ENCODE results near the gene OR10C1.

OR10C1 gene

GRCh38 chr6:29447670-29448069 lies 8.6 kb downstream of the OR10C1 start:
- no peak overlapping the region for H3K4me2 ChIP-seq (ENCODE audit: low read length)
- H3K4me1 ChIP-seq (ENCODE audit: low read length) = no peaks in the 10 kb centered on the region
- TF ChIP-seq CTCF (IDR thresholded peaks at IDR 0.05; ENCODE audit: low read depth, low read length) = no peak
- no peak for TF ChIP-seq EZH2phosphoT487 (IDR thresholded peaks at IDR 0.05; ENCODE audit: low read depth)
- no peaks in the 10 kb centered on the region for H3K79me2 ChIP-seq (ENCODE audit: low read length)
- no peak overlapping the region for H3K9ac ChIP-seq (ENCODE audit: low read length)
- H2AFZ ChIP-seq (ENCODE audit: low read depth, low read length) = no peak overlapping the region
- H3K27me3 ChIP-seq (ENCODE audit: low read depth, low read length) = 0 out of 2 replicates have a peak, but pooled peaks cover 4% of the 10 kb centered on the region
- H3K9me3 ChIP-seq (ENCODE audit: insufficient read depth, low read length) = no peaks in the 10 kb centered on the region
- H3K4me3 ChIP-seq (ENCODE audit: low read length) = no peak overlapping the region
- H3K36me3 ChIP-seq (replicated peaks; ENCODE audit: low read depth, low read length) = no peaks in the 10 kb centered on the region
- H4K20me1 ChIP-seq (ENCODE audit: insufficient read depth, low read length) = no peaks in the 10 kb centered on the region
- no peak overlapping the region for H3K27ac ChIP-seq (ENCODE audit: low read length)

GRCh38 chr6:29451471-29452193 lies 12.5 kb downstream of the OR10C1 start:
- H3K79me2 ChIP-seq (ENCODE audit: low read length) = no peaks in the 10 kb centered on the region
- no peaks in the 10 kb centered on the region for H3K4me1 ChIP-seq (ENCODE audit: low read length)
- H3K9ac ChIP-seq (ENCODE audit: low read length) = no peak overlapping the region
- H3K36me3 ChIP-seq (replicated peaks; ENCODE audit: low read depth, low read length) = no peaks in the 10 kb centered on the region
- TF ChIP-seq CTCF (IDR thresholded peaks at IDR 0.05; ENCODE audit: low read depth, low read length) (no peak), EZH2phosphoT487 (IDR thresholded peaks at IDR 0.05; ENCODE audit: low read depth) (no peak)
- H3K27ac ChIP-seq (ENCODE audit: low read length) = no peak overlapping the region
- 0 out of 2 replicates have a peak, but pooled peaks cover 4% of the 10 kb centered on the region for H3K27me3 ChIP-seq (ENCODE audit: low read depth, low read length)
- H3K9me3 ChIP-seq (ENCODE audit: insufficient read depth, low read length) = no peaks in the 10 kb centered on the region
- H3K4me3 ChIP-seq (ENCODE audit: low read length) = no peak overlapping the region
- H4K20me1 ChIP-seq (ENCODE audit: insufficient read depth, low read length) = no peaks in the 10 kb centered on the region
- no peak overlapping the region for H2AFZ ChIP-seq (ENCODE audit: low read depth, low read length)
- H3K4me2 ChIP-seq (ENCODE audit: low read length) = no peak overlapping the region

- Histone ChIP-seq H3K4me2 (ENCODE audit: low read length) (no peak within 1 kb of the TSS), H3K27me3 (ENCODE audit: low read depth, low read length) (no peaks in the 10 kb centered on the region), H4K20me1 (ENCODE audit: insufficient read depth, low read length) (no peaks in the 10 kb centered on the region), H2AFZ (ENCODE audit: low read depth, low read length) (no peak within 1 kb of the TSS), H3K9ac (ENCODE audit: low read length) (no peak within 1 kb of the TSS), H3K79me2 (ENCODE audit: low read length) (no peaks in the 10 kb centered on the region), H3K27ac (ENCODE audit: low read length) (no peak within 1 kb of the TSS), H3K4me3 (ENCODE audit: low read length) (no peak within 1 kb of the TSS), H3K9me3 (ENCODE audit: insufficient read depth, low read length) (no peaks in the 10 kb centered on the region), H3K36me3 (replicated peaks; ENCODE audit: low read depth, low read length) (no peaks in the 10 kb centered on the region), H3K4me1 (ENCODE audit: low read length) (no peaks in the 10 kb centered on the region)
- TF ChIP-seq EZH2phosphoT487 (IDR thresholded peaks at IDR 0.05; ENCODE audit: low read depth) (no peak), CTCF (IDR thresholded peaks at IDR 0.05; ENCODE audit: low read depth, low read length) (no peak)
These were observed 17.9 kb downstream of the OR10C1 start, which contains the start of the genes OR11A1 and OR2H1 for GRCh38 chr6:29456971-29457370. OR11A1 (minus strand) TSS chr6:29457071; CDS start chr6:29427641, 29,430 bp downstream. OR2H1 (plus strand) TSS chr6:29457155; CDS start chr6:29461770, 4,615 bp downstream.

GRCh38 chr6:29461021-29461814 lies 22.1 kb downstream of the OR10C1 start:
- no peaks in the 10 kb centered on the region for H3K79me2 ChIP-seq (ENCODE audit: low read length)
- no peak overlapping the region for H3K4me3 ChIP-seq (ENCODE audit: low read length)
- H3K4me2 ChIP-seq (ENCODE audit: low read length) = no peak overlapping the region
- peaks cover 7% of the 10 kb centered on the region; the same call in 1 of the 2 replicates for H3K4me1 ChIP-seq (ENCODE audit: low read length)
- no peaks in the 10 kb centered on the region for H3K27me3 ChIP-seq (ENCODE audit: low read depth, low read length)
- no peak overlapping the region for H2AFZ ChIP-seq (ENCODE audit: low read depth, low read length)
- no peak overlapping the region for H3K9ac ChIP-seq (ENCODE audit: low read length)
- no peak for TF ChIP-seq EZH2phosphoT487 (IDR thresholded peaks at IDR 0.05; ENCODE audit: low read depth)
- no peak for TF ChIP-seq CTCF (IDR thresholded peaks at IDR 0.05; ENCODE audit: low read depth, low read length)
- H3K36me3 ChIP-seq (replicated peaks; ENCODE audit: low read depth, low read length) = no peaks in the 10 kb centered on the region
- H3K27ac ChIP-seq (ENCODE audit: low read length) = no peak overlapping the region
- H4K20me1 ChIP-seq (ENCODE audit: insufficient read depth, low read length) = no peaks in the 10 kb centered on the region
- no peaks in the 10 kb centered on the region for H3K9me3 ChIP-seq (ENCODE audit: insufficient read depth, low read length)
